Mesenchymal stem cell (in vitro differentiated cells and primary cell): ENCODE data around the gene C1orf35.

Experiments
- DNase-seq: peaks from one replicate; pipeline ENCODE4 v3.0.0-alpha.2; 2013
- H2AFZ ChIP-seq: one replicate; pipeline ENCODE4 v1.6.1; 2013; ENCODE audit warnings: low read depth, mild to moderate bottlenecking, control low read depth, inconsistent platforms, low read length, moderate library complexity
- H2AK5ac ChIP-seq: 2 replicates; pipeline ENCODE4 v1.6.1; 2013; ENCODE audit warnings: low read length, moderate library complexity, mild to moderate bottlenecking, inconsistent platforms; ENCODE audit not compliant: severe bottlenecking
- H2BK120ac ChIP-seq: one replicate; pipeline ENCODE4 v1.6.1; 2013; ENCODE audit warnings: low read depth, mild to moderate bottlenecking, inconsistent platforms, low read length, moderate library complexity
- H2BK12ac ChIP-seq, 2 experiments: one replicate each; pipeline ENCODE4 v1.6.1; 2013; ENCODE audit warnings: inconsistent platforms in 2 of 2, low read length in 2 of 2, mild to moderate bottlenecking in 2 of 2, moderate library complexity in 2 of 2, control low read depth in 1 of 2
- H2BK15ac ChIP-seq: one replicate; pipeline ENCODE4 v1.6.1; 2013; ENCODE audit warnings: mild to moderate bottlenecking, low read depth, inconsistent platforms; ENCODE audit not compliant: poor library complexity, severe bottlenecking
- H2BK5ac ChIP-seq: 2 replicates; pipeline ENCODE4 v1.6.1; 2013; ENCODE audit warnings: low read depth, mild to moderate bottlenecking, low read length, control low read depth, inconsistent platforms; ENCODE audit not compliant: poor library complexity, severe bottlenecking
- H3K14ac ChIP-seq, 2 experiments: one replicate each; pipeline ENCODE4 v1.6.1; 2013; ENCODE audit warnings: inconsistent platforms in 2 of 2, low read length in 2 of 2, control low read depth in 1 of 2, mild to moderate bottlenecking in 1 of 2, moderate library complexity in 1 of 2
- H3K18ac ChIP-seq, 2 experiments: one replicate each; pipeline ENCODE4 v1.6.1; 2013; ENCODE audit warnings: inconsistent platforms in 2 of 2, low read length in 2 of 2, control low read depth in 1 of 2, low read depth in 1 of 2, mild to moderate bottlenecking in 1 of 2
- H3K23ac ChIP-seq, 2 experiments: one replicate each; pipeline ENCODE4 v1.6.1; 2013; ENCODE audit warnings: inconsistent platforms in 2 of 2, low read length in 2 of 2, mild to moderate bottlenecking in 2 of 2, moderate library complexity in 2 of 2, control low read depth in 1 of 2
- H3K27ac ChIP-seq: 2 replicates; pipeline ENCODE4 v1.5.1; 2013; ENCODE audit warnings: mild to moderate bottlenecking, moderate library complexity, low read length, control low read depth, inconsistent platforms; ENCODE audit not compliant: poor library complexity, severe bottlenecking
- H3K27me3 ChIP-seq, 2 experiments: 2 replicates each; pipeline versions ENCODE4 v1.6.1 to v1.7.0; 2013; ENCODE audit warnings: low read length in 2 of 2, mild to moderate bottlenecking in 2 of 2, moderate library complexity in 2 of 2, control low read depth in 1 of 2, inconsistent platforms in 1 of 2; ENCODE audit not compliant: control insufficient read depth in 1 of 2, insufficient read depth in 1 of 2
- H3K36me3 ChIP-seq, 2 experiments: 2 replicates each; pipeline versions ENCODE4 v1.6.1 to v1.7.0; 2013; ENCODE audit warnings: low read length in 2 of 2, control low read depth in 1 of 2, inconsistent platforms in 1 of 2, low read depth in 1 of 2, mild to moderate bottlenecking in 1 of 2; ENCODE audit not compliant: insufficient read depth in 2 of 2, control insufficient read depth in 1 of 2
- H3K4ac ChIP-seq, 2 experiments: one replicate each; pipeline ENCODE4 v1.6.1; 2013; ENCODE audit warnings: inconsistent platforms in 2 of 2, low read length in 2 of 2, mild to moderate bottlenecking in 2 of 2, moderate library complexity in 2 of 2, control low read depth in 1 of 2, low read depth in 1 of 2
- H3K4me1 ChIP-seq: 2 replicates; pipeline ENCODE4 v1.6.1; 2013; ENCODE audit warnings: low read depth, low read length, control low read depth; ENCODE audit not compliant: control insufficient read depth, insufficient read depth
- H3K4me2 ChIP-seq: 2 replicates; pipeline ENCODE4 v1.6.1; 2013; ENCODE audit warnings: low read length, mild to moderate bottlenecking, inconsistent platforms; ENCODE audit not compliant: poor library complexity, severe bottlenecking
- H3K4me3 ChIP-seq, 2 experiments: 2 replicates each; pipeline versions ENCODE4 v1.5.1 to v1.7.0; 2013; ENCODE audit warnings: low read length in 2 of 2, mild to moderate bottlenecking in 2 of 2, control low read depth in 1 of 2, low read depth in 1 of 2; ENCODE audit not compliant: insufficient read depth in 1 of 2
- H3K79me1 ChIP-seq: replicated peaks from 2 replicates; pipeline ENCODE4 v1.6.1; 2013; ENCODE audit warnings: mild to moderate bottlenecking, control low read depth, low read length, inconsistent platforms; ENCODE audit not compliant: poor library complexity, severe bottlenecking
- H3K9ac ChIP-seq: 2 replicates; pipeline ENCODE4 v1.7.0; 2013; ENCODE audit warnings: mild to moderate bottlenecking, low read length, moderate library complexity
- H3K9me3 ChIP-seq: 2 replicates; pipeline ENCODE4 v1.7.0; 2013; ENCODE audit warnings: mild to moderate bottlenecking, low read length; ENCODE audit not compliant: control insufficient read depth
- H4K8ac ChIP-seq: one replicate; pipeline ENCODE4 v1.6.1; 2013; ENCODE audit warnings: inconsistent platforms, mild to moderate bottlenecking, low read length, moderate library complexity
- H4K91ac ChIP-seq: one replicate; pipeline ENCODE4 v1.6.1; 2013; ENCODE audit warnings: mild to moderate bottlenecking, low read length, inconsistent platforms
- WGBS: methylation state at CpG from one replicate; pipeline ENCODE4 v1.1.7; 2013; ENCODE audit warnings: mixed read lengths; 5-methylcytosine and 5-hydroxymethylcytosine counted together

Gene C1orf35

DNA sequence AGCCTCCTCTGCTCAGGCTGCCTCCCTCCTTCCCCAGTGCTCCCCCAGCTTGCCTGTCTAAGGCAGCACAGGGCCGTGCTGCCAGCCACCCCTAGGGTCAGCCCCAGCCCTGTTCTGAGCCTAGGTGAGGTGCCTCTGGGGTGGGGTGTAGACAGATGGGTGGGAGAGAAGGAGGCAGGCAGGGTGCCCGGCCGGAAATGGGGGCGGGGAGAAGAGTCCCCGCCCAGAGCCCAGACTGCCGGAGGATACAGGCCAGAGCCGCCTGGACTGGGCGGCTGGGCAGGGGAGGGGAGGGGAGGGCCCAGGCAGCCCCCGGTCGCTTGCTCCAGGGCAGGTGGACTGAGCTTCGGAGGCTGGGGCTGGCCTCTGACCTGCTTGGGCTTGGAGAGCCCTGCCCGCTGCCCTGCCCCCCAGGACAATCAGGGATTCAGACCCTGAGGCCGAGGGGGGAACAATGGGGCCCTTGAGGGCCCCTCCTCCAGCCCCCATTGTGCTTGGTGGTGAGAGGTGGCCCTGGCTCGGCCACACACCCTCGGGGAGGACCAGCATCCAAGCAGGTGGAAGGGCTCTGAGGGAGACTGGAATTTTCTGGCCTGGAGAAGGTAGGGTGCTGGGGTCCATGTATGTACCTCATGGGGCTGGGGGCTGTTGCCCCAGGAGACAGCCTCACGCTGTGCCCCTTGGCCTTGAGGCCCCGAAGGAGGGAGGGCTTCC lies 46.4 kb upstream of the C1orf35 start, which contains the start of gene GJC2:
Gene GJC2, plus strand, starts transcription at position 525 of the 714 bp plus-strand sequence. CDS start 7,829 bp downstream, outside the sequence.
- Histone ChIP-seq H3K4me3 (peak within 1 kb of the TSS in 1 of 2 experiments; percentile 67), H3K36me3 (peaks cover 36 to 84% of the 10 kb centered on the region in 2 experiments), H2BK12ac (peak within 1 kb of the TSS; percentile 33 to 56), H2AFZ (peak within 1 kb of the TSS; percentile 24), H3K18ac (peak within 1 kb of the TSS; percentile 16 to 85), H3K27me3 (no peaks in the 10 kb centered on the region), H3K9ac (peak within 1 kb of the TSS; percentile 77), H3K14ac (peak within 1 kb of the TSS in 1 of 2 experiments; percentile 76), H2BK5ac (no peak within 1 kb of the TSS), H3K79me1 (peaks cover 44% of the 10 kb centered on the region), H2BK120ac (peak within 1 kb of the TSS; percentile 57), H2AK5ac (no peak within 1 kb of the TSS), H4K91ac (peak within 1 kb of the TSS; percentile 89), H3K4me2 (no peak within 1 kb of the TSS), H3K4ac (peak within 1 kb of the TSS; percentile 38 to 66), H2BK15ac (no peak within 1 kb of the TSS), H4K8ac (peak within 1 kb of the TSS; percentile 66), H3K27ac (no peak within 1 kb of the TSS), H3K9me3 (no peaks in the 10 kb centered on the region), H3K4me1 (peaks cover 33% of the 10 kb centered on the region), H3K23ac (peak within 1 kb of the TSS in 1 of 2 experiments; percentile 67)
- DNase-seq = peak; percentile 30
- 49% methylated on average over 15 of the region's 17 CpGs for WGBS

DNA sequence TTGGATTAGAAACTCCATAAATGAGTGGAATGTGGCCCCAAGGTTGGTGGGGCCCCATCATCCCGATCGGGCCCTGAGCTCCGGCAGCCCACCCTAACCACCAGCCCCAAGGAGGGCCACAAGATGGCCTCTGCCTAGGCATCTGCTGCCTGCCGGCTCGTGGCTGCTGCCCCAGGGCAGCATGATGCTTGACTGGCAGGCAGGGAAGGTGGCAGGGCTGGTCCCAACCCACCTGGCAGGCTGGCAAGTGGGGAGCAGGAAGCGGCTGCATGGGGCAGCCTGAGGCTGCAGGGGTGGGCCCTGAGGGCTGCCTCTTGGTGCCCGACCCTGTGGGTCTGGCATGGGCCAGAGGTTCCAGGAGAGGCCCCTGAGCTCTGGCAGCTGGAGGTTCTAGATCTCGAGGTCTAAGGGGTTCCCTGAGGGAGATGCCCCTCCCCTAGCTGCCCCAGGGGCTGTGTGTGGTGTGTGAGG lies 45.8 kb upstream of the C1orf35 start:
- Histone ChIP-seq H3K4me1 (peaks cover 39% of the 10 kb centered on the region), H3K23ac (no peak overlapping the region), H3K9me3 (no peaks in the 10 kb centered on the region), H2BK12ac (peak overlapping the region; percentile 33 to 56), H3K4me2 (no peak overlapping the region), H2BK5ac (no peak overlapping the region), H2AFZ (peak overlapping the region; percentile 24), H3K27ac (no peak overlapping the region), H2BK120ac (peak overlapping the region; percentile 57), H4K91ac (peak overlapping the region; percentile 36), H2BK15ac (no peak overlapping the region), H3K4me3 (no peak overlapping the region), H2AK5ac (no peak overlapping the region), H4K8ac (peak overlapping the region; percentile 59), H3K9ac (peak overlapping the region; percentile 54), H3K79me1 (peaks cover 44% of the 10 kb centered on the region), H3K18ac (peak overlapping the region; percentile 16 to 85), H3K14ac (no peak overlapping the region), H3K4ac (peak overlapping the region; percentile 38 to 66), H3K27me3 (no peaks in the 10 kb centered on the region), H3K36me3 (peaks cover 36 to 86% of the 10 kb centered on the region in 2 experiments)
- 89% methylated on average over 7 of the region's 8 CpGs for WGBS
- no peak for DNase-seq

DNA sequence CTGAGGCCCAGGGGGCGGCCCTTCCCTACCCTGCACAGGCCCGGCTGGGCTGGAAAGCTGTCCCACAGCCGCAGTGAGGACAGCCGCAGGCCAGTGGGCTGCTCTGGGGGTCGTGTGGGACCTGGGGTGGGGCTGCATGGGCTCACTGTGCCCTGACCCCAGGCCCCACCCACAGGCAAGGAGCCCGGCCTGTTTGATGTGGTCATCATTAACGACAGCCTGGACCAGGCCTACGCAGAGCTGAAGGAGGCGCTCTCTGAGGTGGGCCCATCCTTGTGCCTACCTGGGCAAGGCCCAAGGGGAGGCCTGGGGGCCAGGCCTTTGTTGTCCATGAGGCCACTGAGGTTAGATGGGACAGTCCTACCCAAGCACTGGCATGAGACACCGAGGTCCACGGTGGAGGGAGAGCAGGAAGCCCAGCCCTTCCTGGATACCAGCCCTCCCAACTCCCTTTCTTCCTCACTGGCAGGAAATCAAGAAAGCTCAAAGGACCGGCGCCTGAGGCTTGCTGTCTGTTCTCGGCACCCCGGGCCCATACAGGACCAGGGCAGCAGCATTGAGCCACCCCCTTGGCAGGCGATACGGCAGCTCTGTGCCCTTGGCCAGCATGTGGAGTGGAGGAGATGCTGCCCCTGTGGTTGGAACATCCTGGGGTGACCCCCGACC lies 45.2 kb upstream of the C1orf35 start:
- peaks cover 44% of the 10 kb centered on the region for H3K79me1 ChIP-seq
- no peak for DNase-seq
- no peak overlapping the region for H2BK120ac ChIP-seq
- no peak overlapping the region for H2BK5ac ChIP-seq
- H3K4me3 ChIP-seq = no peak overlapping the region
- H2AFZ ChIP-seq = no peak overlapping the region
- H3K23ac ChIP-seq = no peak overlapping the region
- no peak overlapping the region for H2BK15ac ChIP-seq
- 94% methylated on average over 18 of the region's 18 CpGs for WGBS
- no peaks in the 10 kb centered on the region for H3K27me3 ChIP-seq
- peak overlapping the region; percentile 8 for H4K8ac ChIP-seq
- peak overlapping the region; percentile 36 for H4K91ac ChIP-seq
- no peak overlapping the region for H3K14ac ChIP-seq
- no peaks in the 10 kb centered on the region for H3K9me3 ChIP-seq
- no peak overlapping the region for H3K4ac ChIP-seq
- H3K27ac ChIP-seq = no peak overlapping the region
- no peak overlapping the region for H3K4me2 ChIP-seq
- no peak overlapping the region for H2AK5ac ChIP-seq
- peaks cover 45% of the 10 kb centered on the region for H3K4me1 ChIP-seq
- no peak overlapping the region for H2BK12ac ChIP-seq
- H3K9ac ChIP-seq = peak overlapping the region; percentile 54
- no peak overlapping the region for H3K18ac ChIP-seq
- H3K36me3 ChIP-seq = peaks cover 36 to 90% of the 10 kb centered on the region in 2 experiments

- no peak overlapping the region for H2AFZ ChIP-seq
- H4K8ac ChIP-seq = no peak overlapping the region
- peaks cover 44% of the 10 kb centered on the region for H3K79me1 ChIP-seq
- no peaks in the 10 kb centered on the region for H3K9me3 ChIP-seq
- no peak overlapping the region for H2BK5ac ChIP-seq
- no peak overlapping the region for H2BK15ac ChIP-seq
- H3K4ac ChIP-seq = no peak overlapping the region
- no peak for DNase-seq
- H2BK12ac ChIP-seq = no peak overlapping the region
- no peak overlapping the region for H3K23ac ChIP-seq
- no peak overlapping the region for H2BK120ac ChIP-seq
- H3K14ac ChIP-seq = no peak overlapping the region
- 92% methylated on average over 4 of the region's 4 CpGs for WGBS
- peaks cover 36 to 94% of the 10 kb centered on the region in 2 experiments for H3K36me3 ChIP-seq
- H3K9ac ChIP-seq = peak overlapping the region; percentile 54
- no peak overlapping the region for H2AK5ac ChIP-seq
- no peak overlapping the region for H3K4me3 ChIP-seq
- H3K27me3 ChIP-seq = no peaks in the 10 kb centered on the region
- no peak overlapping the region for H3K4me2 ChIP-seq
- peaks cover 49% of the 10 kb centered on the region for H3K4me1 ChIP-seq
- no peak overlapping the region for H3K18ac ChIP-seq
- H4K91ac ChIP-seq = no peak overlapping the region
- H3K27ac ChIP-seq = no peak overlapping the region
Measured at GRCh38 chr1:228147768-228148167, 44.6 kb upstream of the C1orf35 start.
